H1 (cell line): ENCODE measurements around the gene FNDC11. TPM values are rescaled to one million over a fixed set of nuclear protein-coding genes. Genes with fewer than 3 reads are reported as not detected.

ENCODE experiments used
- CBX8 ChIP-seq: fragments of 300-800, 300-1000 bp; sonication (generic); IDR thresholded peaks from 2 replicates; pipeline ENCODE4 v1.7.1; 2016; ENCODE audit warnings: low read depth, low read length, borderline replicate concordance
- CTCF ChIP-seq, 3 experiments: IDR thresholded peaks; 1 replicate in 2 of 3; 2 replicates in 1 of 3; pipeline versions ENCODE4 v1.5.1 to v1.6.1; 2011; ENCODE audit warnings: low read length in 3 of 3, mild to moderate bottlenecking in 3 of 3, inconsistent platforms in 2 of 3, low read depth in 1 of 3, moderate library complexity in 1 of 3; ENCODE audit not compliant: insufficient read depth in 1 of 3; ENCODE audit errors: control extremely low read depth in 1 of 3
- JUND ChIP-seq: IDR thresholded peaks from 2 replicates; pipeline ENCODE4 v1.6.1; 2011; ENCODE audit warnings: mild to moderate bottlenecking, improper control_type of control experiment, low read length
- SIN3A ChIP-seq, 2 experiments: IDR thresholded peaks in 1 of 2; conservative IDR thresholded peaks in 1 of 2; 2 replicates each; pipeline ENCODE4 v1.6.1; 2011 to 2012; ENCODE audit warnings: low read length in 2 of 2, improper control_type of control experiment in 1 of 2, low read depth in 1 of 2, mild to moderate bottlenecking in 1 of 2
- SP2 ChIP-seq: IDR thresholded peaks from 2 replicates; pipeline ENCODE4 v1.6.1; 2012; ENCODE audit warnings: mild to moderate bottlenecking, low read length, inconsistent platforms
- SUZ12 ChIP-seq: fragments of 200-600 bp; sonication (generic); IDR thresholded peaks from 2 replicates; pipeline ENCODE4 v1.6.1; 2012; ENCODE audit warnings: mild to moderate bottlenecking, inconsistent platforms, low read length, moderate library complexity, mixed read lengths
- TBP ChIP-seq: IDR thresholded peaks from 2 replicates; pipeline ENCODE4 v1.6.1; 2011; ENCODE audit warnings: low read depth, low read length, improper control_type of control experiment
- polyA plus RNA-seq, 7 experiments: library from polyadenylated mRNA; depleted of rRNA in 3 of 7; stranded (reverse) in 5 of 7; unstranded in 2 of 7; fragments of >200 nt in 5 of 7; fragments of 200-250 nt in 2 of 7; gene quantifications; 1 replicate in 5 of 7; 2 replicates in 1 of 7; 4 replicates in 1 of 7; pipeline versions ENCODE4 v1.2.1 to v1.2.3, GENCODE V29; 2011 to 2013; ENCODE audit warnings: missing spikeins in 2 of 7, mixed read lengths in 2 of 7
- total RNA-seq: library from RNA; stranded (reverse); fragmentation: NEBNext Ultra II Directional; extraction: Animal tissue kit (Norgen Biotek cat#: 25700); gene quantifications from 2 replicates; pipeline ENCODE4 v1.2.1, GENCODE V29; 2021
- TF ChIP-seq, protein P1 (sequence below): fragments of 300-600 bp; sonication (generic); IDR thresholded peaks from 2 replicates; pipeline ENCODE4 v1.7.1; 2012; ENCODE audit warnings: low read length, moderate library complexity, mild to moderate bottlenecking, inconsistent platforms; ENCODE audit not compliant: insufficient replicate concordance

FNDC11 gene
- total and polyA plus RNA-seq, 2 of the 8 experiments (the other 6 are each of a cell fraction or from before 2014, with no cell fraction given) = 2.6 to 8.8 TPM

DNA sequence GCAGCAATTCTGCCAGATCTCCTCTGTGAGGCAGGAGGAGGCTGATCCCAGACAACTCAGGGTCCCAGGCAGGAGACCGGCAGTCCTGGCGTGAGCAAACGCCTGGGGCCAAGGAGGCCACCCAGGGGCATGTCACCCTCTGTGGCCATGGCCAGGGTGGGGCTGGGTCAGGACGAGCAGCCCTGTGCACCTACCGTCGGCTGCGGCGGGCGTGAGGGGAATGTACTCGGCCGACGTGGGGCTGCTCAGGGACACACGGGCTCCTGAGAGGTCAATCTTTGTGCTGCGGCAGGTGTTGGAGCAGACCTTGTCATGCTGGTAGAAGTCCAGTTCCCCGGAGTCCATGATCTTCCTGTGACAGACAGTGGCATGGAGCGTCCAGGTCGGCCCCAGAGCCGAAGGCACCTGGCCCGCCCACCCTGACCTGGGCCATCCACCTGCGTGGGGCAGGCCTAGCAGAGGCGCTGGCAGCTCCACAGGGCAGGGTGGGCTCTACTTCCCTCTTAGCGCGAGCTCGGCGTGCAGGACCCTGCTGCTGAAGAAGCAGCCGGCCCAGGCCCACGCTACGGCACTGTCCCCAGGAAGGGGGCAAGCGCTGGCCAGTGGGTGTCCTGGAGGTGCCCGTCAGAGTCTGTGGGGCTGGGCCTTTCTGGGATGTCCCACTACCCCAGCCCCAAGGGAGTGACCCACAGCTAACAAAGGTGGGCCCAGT is 41.6 kb downstream of the FNDC11 start (continued):
- TF ChIP-seq, protein P1, sequence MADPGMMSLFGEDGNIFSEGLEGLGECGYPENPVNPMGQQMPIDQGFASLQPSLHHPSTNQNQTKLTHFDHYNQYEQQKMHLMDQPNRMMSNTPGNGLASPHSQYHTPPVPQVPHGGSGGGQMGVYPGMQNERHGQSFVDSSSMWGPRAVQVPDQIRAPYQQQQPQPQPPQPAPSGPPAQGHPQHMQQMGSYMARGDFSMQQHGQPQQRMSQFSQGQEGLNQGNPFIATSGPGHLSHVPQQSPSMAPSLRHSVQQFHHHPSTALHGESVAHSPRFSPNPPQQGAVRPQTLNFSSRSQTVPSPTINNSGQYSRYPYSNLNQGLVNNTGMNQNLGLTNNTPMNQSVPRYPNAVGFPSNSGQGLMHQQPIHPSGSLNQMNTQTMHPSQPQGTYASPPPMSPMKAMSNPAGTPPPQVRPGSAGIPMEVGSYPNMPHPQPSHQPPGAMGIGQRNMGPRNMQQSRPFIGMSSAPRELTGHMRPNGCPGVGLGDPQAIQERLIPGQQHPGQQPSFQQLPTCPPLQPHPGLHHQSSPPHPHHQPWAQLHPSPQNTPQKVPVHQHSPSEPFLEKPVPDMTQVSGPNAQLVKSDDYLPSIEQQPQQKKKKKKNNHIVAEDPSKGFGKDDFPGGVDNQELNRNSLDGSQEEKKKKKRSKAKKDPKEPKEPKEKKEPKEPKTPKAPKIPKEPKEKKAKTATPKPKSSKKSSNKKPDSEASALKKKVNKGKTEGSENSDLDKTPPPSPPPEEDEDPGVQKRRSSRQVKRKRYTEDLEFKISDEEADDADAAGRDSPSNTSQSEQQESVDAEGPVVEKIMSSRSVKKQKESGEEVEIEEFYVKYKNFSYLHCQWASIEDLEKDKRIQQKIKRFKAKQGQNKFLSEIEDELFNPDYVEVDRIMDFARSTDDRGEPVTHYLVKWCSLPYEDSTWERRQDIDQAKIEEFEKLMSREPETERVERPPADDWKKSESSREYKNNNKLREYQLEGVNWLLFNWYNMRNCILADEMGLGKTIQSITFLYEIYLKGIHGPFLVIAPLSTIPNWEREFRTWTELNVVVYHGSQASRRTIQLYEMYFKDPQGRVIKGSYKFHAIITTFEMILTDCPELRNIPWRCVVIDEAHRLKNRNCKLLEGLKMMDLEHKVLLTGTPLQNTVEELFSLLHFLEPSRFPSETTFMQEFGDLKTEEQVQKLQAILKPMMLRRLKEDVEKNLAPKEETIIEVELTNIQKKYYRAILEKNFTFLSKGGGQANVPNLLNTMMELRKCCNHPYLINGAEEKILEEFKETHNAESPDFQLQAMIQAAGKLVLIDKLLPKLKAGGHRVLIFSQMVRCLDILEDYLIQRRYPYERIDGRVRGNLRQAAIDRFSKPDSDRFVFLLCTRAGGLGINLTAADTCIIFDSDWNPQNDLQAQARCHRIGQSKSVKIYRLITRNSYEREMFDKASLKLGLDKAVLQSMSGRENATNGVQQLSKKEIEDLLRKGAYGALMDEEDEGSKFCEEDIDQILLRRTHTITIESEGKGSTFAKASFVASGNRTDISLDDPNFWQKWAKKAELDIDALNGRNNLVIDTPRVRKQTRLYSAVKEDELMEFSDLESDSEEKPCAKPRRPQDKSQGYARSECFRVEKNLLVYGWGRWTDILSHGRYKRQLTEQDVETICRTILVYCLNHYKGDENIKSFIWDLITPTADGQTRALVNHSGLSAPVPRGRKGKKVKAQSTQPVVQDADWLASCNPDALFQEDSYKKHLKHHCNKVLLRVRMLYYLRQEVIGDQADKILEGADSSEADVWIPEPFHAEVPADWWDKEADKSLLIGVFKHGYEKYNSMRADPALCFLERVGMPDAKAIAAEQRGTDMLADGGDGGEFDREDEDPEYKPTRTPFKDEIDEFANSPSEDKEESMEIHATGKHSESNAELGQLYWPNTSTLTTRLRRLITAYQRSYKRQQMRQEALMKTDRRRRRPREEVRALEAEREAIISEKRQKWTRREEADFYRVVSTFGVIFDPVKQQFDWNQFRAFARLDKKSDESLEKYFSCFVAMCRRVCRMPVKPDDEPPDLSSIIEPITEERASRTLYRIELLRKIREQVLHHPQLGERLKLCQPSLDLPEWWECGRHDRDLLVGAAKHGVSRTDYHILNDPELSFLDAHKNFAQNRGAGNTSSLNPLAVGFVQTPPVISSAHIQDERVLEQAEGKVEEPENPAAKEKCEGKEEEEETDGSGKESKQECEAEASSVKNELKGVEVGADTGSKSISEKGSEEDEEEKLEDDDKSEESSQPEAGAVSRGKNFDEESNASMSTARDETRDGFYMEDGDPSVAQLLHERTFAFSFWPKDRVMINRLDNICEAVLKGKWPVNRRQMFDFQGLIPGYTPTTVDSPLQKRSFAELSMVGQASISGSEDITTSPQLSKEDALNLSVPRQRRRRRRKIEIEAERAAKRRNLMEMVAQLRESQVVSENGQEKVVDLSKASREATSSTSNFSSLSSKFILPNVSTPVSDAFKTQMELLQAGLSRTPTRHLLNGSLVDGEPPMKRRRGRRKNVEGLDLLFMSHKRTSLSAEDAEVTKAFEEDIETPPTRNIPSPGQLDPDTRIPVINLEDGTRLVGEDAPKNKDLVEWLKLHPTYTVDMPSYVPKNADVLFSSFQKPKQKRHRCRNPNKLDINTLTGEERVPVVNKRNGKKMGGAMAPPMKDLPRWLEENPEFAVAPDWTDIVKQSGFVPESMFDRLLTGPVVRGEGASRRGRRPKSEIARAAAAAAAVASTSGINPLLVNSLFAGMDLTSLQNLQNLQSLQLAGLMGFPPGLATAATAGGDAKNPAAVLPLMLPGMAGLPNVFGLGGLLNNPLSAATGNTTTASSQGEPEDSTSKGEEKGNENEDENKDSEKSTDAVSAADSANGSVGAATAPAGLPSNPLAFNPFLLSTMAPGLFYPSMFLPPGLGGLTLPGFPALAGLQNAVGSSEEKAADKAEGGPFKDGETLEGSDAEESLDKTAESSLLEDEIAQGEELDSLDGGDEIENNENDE = no peak
- TF ChIP-seq SP2 (no peak), SIN3A (conservative IDR thresholded peaks at IDR 0.05 in 1 of 2, IDR thresholded peaks at IDR 0.05 in 1 of 2; ENCODE audit: low read depth in 1 of 2, low read length in 2 of 2) (no peak), JUND (no peak), SUZ12 (no peak), CBX8 (no peak), TBP (no peak), CTCF (IDR thresholded peaks at IDR 0.05; ENCODE audit: control extremely low read depth in 1 of 3, insufficient read depth in 1 of 3, low read depth in 1 of 3, low read length in 3 of 3) (no peak)
